Measurements from ENCODE around the gene SYVN1. TPM values are rescaled to one million over a fixed set of nuclear protein-coding genes. Genes with fewer than 3 reads are reported as not detected.

The SYVN1 gene
- total RNA-seq, 4 donors from 2014 or later = 20.5 to 72.6 (median 51.9) TPM

GRCh38 chr11:65083134-65083833 is 51.0 kb downstream of the SYVN1 start:
- in situ Hi-C loops (cut with MboI; ENCODE audit: low pct_ligation_motif_present in 1 of 4, low pct_unique_long_range_greater_than_20kb in 1 of 4, low sequenced_read_pairs in 3 of 4) (no loop called here), intact Hi-C loops (cut with DNase I; ENCODE audit: low total_unique reads) (no loop called here)
- Histone ChIP-seq H3K9me3 (no peaks in the 10 kb centered on the region), H3K27ac (peak overlapping the region; percentile 90 to 96 (median 94)), H3K36me3 (peaks cover 0 to 12% (median 0%) of the 10 kb centered on the region in 4 donors), H3K4me1 (peaks cover 11 to 22% (median 16%) of the 10 kb centered on the region in 4 donors), H3K4me3 (peak overlapping the region; percentile 50 to 91 (median 66)), H3K27me3 (no peaks in the 10 kb centered on the region)
- TF ChIP-seq EP300 (IDR thresholded peaks at IDR 0.05; ENCODE audit: low read depth) = no peak
- TF ChIP-seq POLR2AphosphoS5 (IDR thresholded peaks at IDR 0.05) = no peak
- TF ChIP-seq POLR2A (IDR thresholded peaks at IDR 0.05) = no peak
- TF ChIP-seq CTCF (IDR thresholded peaks at IDR 0.05) = no peak
- no peak for DNase-seq
- 2 to 3% methylated on average over 8 to 13 of the region's 13 CpGs for WGBS, 2 donors (ENCODE audit: low coverage in 1 of 2)

GRCh38 chr11:65078786-65079342 is 55.5 kb downstream of the SYVN1 start:
- Histone ChIP-seq H3K27me3 (no peaks in the 10 kb centered on the region), H3K36me3 (no peaks in the 10 kb centered on the region), H3K4me3 (no peak overlapping the region), H3K4me1 (peaks cover 5 to 14% (median 10%) of the 10 kb centered on the region in 4 donors), H3K27ac (peak overlapping the region in 2 of 4 donors; percentile 4 to 38), H3K9me3 (no peaks in the 10 kb centered on the region)
- 80% methylated on average over 6 of the region's 9 CpGs; no CpG with 5 or more reads in 1 of the 2 donors for WGBS, 2 donors (ENCODE audit: low coverage in 1 of 2)
- in situ Hi-C loops (cut with MboI; ENCODE audit: low pct_ligation_motif_present in 1 of 4, low pct_unique_long_range_greater_than_20kb in 1 of 4, low sequenced_read_pairs in 3 of 4) = no loop called here
- TF ChIP-seq POLR2A (IDR thresholded peaks at IDR 0.05) = no peak
- no peak for TF ChIP-seq CTCF (IDR thresholded peaks at IDR 0.05)
- TF ChIP-seq EP300 (IDR thresholded peaks at IDR 0.05; ENCODE audit: low read depth) = no peak
- no peak for TF ChIP-seq POLR2AphosphoS5 (IDR thresholded peaks at IDR 0.05)
- intact Hi-C loops (cut with DNase I; ENCODE audit: low total_unique reads) = no loop called here
- DNase-seq = no peak

- Histone ChIP-seq H3K4me3 (no peak overlapping the region), H3K9me3 (no peaks in the 10 kb centered on the region), H3K4me1 (peaks cover 0 to 7% (median 4%) of the 10 kb centered on the region in 4 donors), H3K36me3 (no peaks in the 10 kb centered on the region), H3K27me3 (no peaks in the 10 kb centered on the region), H3K27ac (peak overlapping the region in 3 of 4 donors; percentile 4 to 38 (median 23))
- in situ Hi-C loops (cut with MboI; ENCODE audit: low pct_ligation_motif_present in 1 of 4, low pct_unique_long_range_greater_than_20kb in 1 of 4, low sequenced_read_pairs in 3 of 4) (no loop called here), intact Hi-C loops (cut with DNase I; ENCODE audit: low total_unique reads) (no loop called here)
- 37% methylated on average over 3 of the region's 3 CpGs; no CpG with 5 or more reads in 1 of the 2 donors for WGBS, 2 donors (ENCODE audit: low coverage in 1 of 2)
- TF ChIP-seq CTCF (IDR thresholded peaks at IDR 0.05) = peak; percentile 59 to 90 (median 77)
- no peak for TF ChIP-seq POLR2A (IDR thresholded peaks at IDR 0.05)
- peak; percentile 86 for DNase-seq
Observed at GRCh38 chr11:65078151-65078550, 56.2 kb downstream of the SYVN1 start.

- no peak for DNase-seq
- WGBS, 2 donors (ENCODE audit: low coverage in 1 of 2) = 85 to 86% methylated on average over 1 to 4 of the region's 4 CpGs
- intact Hi-C loops (cut with DNase I; ENCODE audit: low total_unique reads) = no loop called here
- Histone ChIP-seq H3K4me3 (no peak overlapping the region), H3K36me3 (no peaks in the 10 kb centered on the region), H3K9me3 (no peaks in the 10 kb centered on the region), H3K27me3 (no peaks in the 10 kb centered on the region), H3K27ac (peak overlapping the region in 1 of 4 donors; percentile 23), H3K4me1 (peaks cover 0 to 6% (median 3%) of the 10 kb centered on the region in 4 donors)
- no peak for TF ChIP-seq EP300 (IDR thresholded peaks at IDR 0.05; ENCODE audit: low read depth)
- TF ChIP-seq POLR2AphosphoS5 (IDR thresholded peaks at IDR 0.05) = no peak
- no peak for TF ChIP-seq CTCF (IDR thresholded peaks at IDR 0.05)
- TF ChIP-seq POLR2A (IDR thresholded peaks at IDR 0.05) = no peak
- in situ Hi-C loops (cut with MboI; ENCODE audit: low pct_ligation_motif_present in 1 of 4, low pct_unique_long_range_greater_than_20kb in 1 of 4, low sequenced_read_pairs in 3 of 4) = no loop called here
Observed at GRCh38 chr11:65077451-65077850, 56.9 kb downstream of the SYVN1 start.

Small RNA genes lying within 50 kb of the gene (small RNA-seq; reads per million reads assigned to genes)
- gene HIGD1AP10 (0 reads per million in 4 donors), gene PDCL2P2 (0 reads per million in 4 donors), gene RNU2-23P (0.35 to 0.83 (median 0.46) reads per million in 4 donors)

Other genes starting within 250 kb of the SYVN1 start
- gene ATG2A, start 217.3 kb downstream of the SYVN1 start, total RNA-seq = 10 to 100 TPM; 30.1 to 82.3 (median 46.4) TPM
- gene PPP2R5B, start 209.8 kb downstream of the SYVN1 start, total RNA-seq = 10 to 100 TPM; 16.7 to 38.1 (median 26.8) TPM
- gene GPHA2, start 198.6 kb downstream of the SYVN1 start, total RNA-seq = 1 to 10 TPM in 1 of 4 donors, not detected in 3; 6.0 TPM
- gene MAJIN, start 162.4 kb downstream of the SYVN1 start, total RNA-seq = not detected
- 10 to 100 TPM in 3 of 4 donors, 1 to 10 TPM in 1; 4.0 to 13.9 (median 11.2) TPM for gene BATF2, start 137.5 kb downstream of the SYVN1 start, total RNA-seq
- gene ARL2, start 120.4 kb downstream of the SYVN1 start, total RNA-seq = 100 to 1,000 TPM in 1 of 4 donors, 10 to 100 TPM in 3; 28.4 to 147 (median 85.8) TPM
- 10 to 100 TPM in 3 of 4 donors, 1 to 10 TPM in 1; 1.9 to 53.3 (median 35.9) TPM for gene SNX15, start 107.1 kb downstream of the SYVN1 start, total RNA-seq
- gene SAC3D1, start 93.3 kb downstream of the SYVN1 start, total RNA-seq = 100 to 1,000 TPM in 1 of 4 donors, 10 to 100 TPM in 2, 1 to 10 TPM in 1; 3.7 to 105 (median 12.9) TPM
- 100 to 1,000 TPM in 1 of 4 donors, 10 to 100 TPM in 2, not detected in 1; 13.8 to 105 (median 75.6) TPM for gene NAALADL1, start 76.0 kb downstream of the SYVN1 start, total RNA-seq
- 1 to 10 TPM in 3 of 4 donors, not detected in 1; 1.9 to 2.6 (median 2.5) TPM for gene CDCA5, start 50.5 kb downstream of the SYVN1 start, total RNA-seq
- 100 to 1,000 TPM in 1 of 4 donors, 10 to 100 TPM in 3; 44.5 to 105 (median 64.2) TPM for gene ZFPL1, start 50.3 kb downstream of the SYVN1 start, total RNA-seq
- 100 to 1,000 TPM; 252 to 560 (median 437) TPM for gene VPS51, start 38.3 kb downstream of the SYVN1 start, total RNA-seq
- gene TM7SF2, start 22.6 kb downstream of the SYVN1 start, total RNA-seq = 10 to 100 TPM; 29.4 to 59.5 (median 42.3) TPM
- 10 to 100 TPM in 3 of 4 donors, 1 to 10 TPM in 1; 9.6 to 40.8 (median 12.2) TPM for gene ZNHIT2, start 16.8 kb downstream of the SYVN1 start, total RNA-seq
- gene FAU, start 12.4 kb downstream of the SYVN1 start, total RNA-seq = 100 to 1,000 TPM; 594 to 986 (median 662) TPM
- gene MRPL49, start 12.2 kb downstream of the SYVN1 start, total RNA-seq = 100 to 1,000 TPM in 1 of 4 donors, 10 to 100 TPM in 3; 10.5 to 119 (median 60.9) TPM
- gene SPDYC, start 35.7 kb upstream of the SYVN1 start, total RNA-seq = not detected
- 1,000 to 10,000 TPM in 1 of 4 donors, 100 to 1,000 TPM in 3; 211 to 1,179 (median 376) TPM for gene CAPN1, start 47.4 kb upstream of the SYVN1 start, total RNA-seq
- 10 to 100 TPM in 1 of 4 donors, 1 to 10 TPM in 3; 3.0 to 17.5 (median 6.2) TPM for gene POLA2, start 127.4 kb upstream of the SYVN1 start, total RNA-seq
- 10 to 100 TPM in 3 of 4 donors, 1 to 10 TPM in 1; 9.1 to 22.7 (median 14.5) TPM for gene CDC42EP2, start 180.3 kb upstream of the SYVN1 start, total RNA-seq
- 10 to 100 TPM; 29.1 to 50.9 (median 37.6) TPM for gene DPF2, start 199.3 kb upstream of the SYVN1 start, total RNA-seq
- 1 to 10 TPM in 1 of 4 donors, under 1 TPM in 2, not detected in 1; 0.48 to 3.0 (median 0.75) TPM for gene TIGD3, start 220.2 kb upstream of the SYVN1 start, total RNA-seq
- gene SLC25A45, start 248.1 kb upstream of the SYVN1 start, total RNA-seq = 1 to 10 TPM; 2.2 to 5.6 (median 5.2) TPM